Osteocyte (in vitro differentiated cells): ENCODE measurements around the gene OR8D4. TPM values are rescaled to one million over a fixed set of nuclear protein-coding genes. Genes with fewer than 3 reads are reported as not detected.

Experiments
- DNase-seq: peaks from one replicate; pipeline ENCODE4 v3.0.0; 2021; ENCODE audit warnings: mixed read lengths; ENCODE audit not compliant: unreplicated experiment; ENCODE audit errors: extremely low spot score
- H3K27ac Mint-ChIP-seq: one replicate; pipeline ENCODE4 v1.8.0; 2021; ENCODE audit warnings: mild to moderate bottlenecking, mixed read lengths; ENCODE audit not compliant: unreplicated experiment
- H3K27me3 Mint-ChIP-seq: one replicate; pipeline ENCODE4 v1.8.0; 2021; ENCODE audit warnings: mixed read lengths; ENCODE audit not compliant: unreplicated experiment
- H3K36me3 Mint-ChIP-seq: one replicate; pipeline ENCODE4 v1.8.0; 2021; ENCODE audit warnings: mixed read lengths; ENCODE audit not compliant: unreplicated experiment
- H3K4me1 Mint-ChIP-seq: one replicate; pipeline ENCODE4 v1.8.0; 2021; ENCODE audit warnings: mixed read lengths; ENCODE audit not compliant: unreplicated experiment
- H3K4me3 Mint-ChIP-seq: one replicate; pipeline ENCODE4 v1.8.0; 2021; ENCODE audit warnings: mild to moderate bottlenecking, moderate library complexity, mixed read lengths; ENCODE audit not compliant: unreplicated experiment
- H3K9me3 Mint-ChIP-seq: one replicate; pipeline ENCODE4 v1.8.0; 2021; ENCODE audit warnings: mixed read lengths; ENCODE audit not compliant: unreplicated experiment
- CTCF ChIP-seq: fragments of 200-600 bp; sonication (generic); IDR thresholded peaks from 2 replicates; pipeline ENCODE4 v1.5.0; 2021; ENCODE audit warnings: antibody characterized with exemption, mild to moderate bottlenecking, moderate library complexity
- total RNA-seq: library from RNA; stranded (reverse); gene quantifications from 2 replicates; pipeline ENCODE4 v1.2.1, GENCODE V29; 2021

OR8D4 gene
- total RNA-seq, 1 donor from 2014 or later: not detected

DNA sequence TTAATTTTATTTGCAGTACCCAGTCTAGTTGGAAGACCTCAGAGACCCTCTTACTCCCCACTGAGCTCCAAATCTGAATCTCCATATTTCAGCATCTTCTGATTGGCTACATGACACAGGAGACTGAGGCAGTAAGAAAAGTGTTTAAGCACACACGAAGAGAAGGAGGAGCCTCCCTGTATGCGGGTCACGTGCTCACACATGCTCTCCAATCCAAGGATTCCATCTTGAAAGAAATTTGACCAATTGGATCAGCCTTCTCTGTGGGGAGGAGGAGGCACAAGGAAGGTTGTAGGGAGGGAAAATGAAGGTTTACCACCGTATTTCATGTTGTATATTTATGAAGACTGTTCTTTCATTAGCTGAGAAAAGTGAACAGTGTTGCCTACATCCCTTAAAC lies 40.4 kb downstream of the OR8D4 start:
- H3K36me3 Mint-ChIP-seq: no peaks in the 10 kb centered on the region
- H3K9me3 Mint-ChIP-seq: peaks cover 6% of the 10 kb centered on the region
- no peaks in the 10 kb centered on the region for H3K4me1 Mint-ChIP-seq
- TF ChIP-seq CTCF: no peak
- H3K27me3 Mint-ChIP-seq: peaks cover 8% of the 10 kb centered on the region
- no peak overlapping the region for H3K4me3 Mint-ChIP-seq
- DNase-seq: no peak
- no peak overlapping the region for H3K27ac Mint-ChIP-seq

GRCh38 chr11:123943738-123944137 lies 41.8 kb downstream of the OR8D4 start, which contains the start of gene OR6T1:
OR6T1 (minus strand) TSS chr11:123943838; CDS start chr11:123943838, 0 bp downstream.
- no peak within 1 kb of the TSS for H3K27ac Mint-ChIP-seq
- peaks cover 8% of the 10 kb centered on the region for H3K27me3 Mint-ChIP-seq
- no peaks in the 10 kb centered on the region for H3K4me1 Mint-ChIP-seq
- H3K9me3 Mint-ChIP-seq: peaks cover 6% of the 10 kb centered on the region
- H3K4me3 Mint-ChIP-seq: no peak within 1 kb of the TSS
- no peaks in the 10 kb centered on the region for H3K36me3 Mint-ChIP-seq
- TF ChIP-seq CTCF: no peak
- no peak for DNase-seq

DNA sequence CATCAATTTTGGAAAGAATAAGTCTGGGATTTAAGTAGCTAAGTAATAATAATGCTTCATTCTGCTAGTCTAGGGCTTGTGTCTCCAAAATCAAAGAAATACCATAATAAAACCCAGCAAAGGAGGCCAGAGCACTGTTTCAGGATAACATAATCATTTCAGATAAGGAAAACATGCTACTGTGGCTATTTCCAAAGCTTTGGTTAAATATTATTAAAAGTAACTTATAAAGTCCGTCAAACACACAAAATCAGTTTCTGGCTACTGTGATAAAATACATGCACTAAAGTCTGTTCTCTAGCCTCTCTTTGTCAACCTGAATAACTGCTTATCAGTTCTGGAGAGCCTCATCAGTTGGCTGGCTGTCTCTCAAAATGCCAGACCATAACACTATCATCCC lies 43.2 kb downstream of the OR8D4 start:
- no peak overlapping the region for H3K27ac Mint-ChIP-seq
- peaks cover 10% of the 10 kb centered on the region for H3K27me3 Mint-ChIP-seq
- peaks cover 6% of the 10 kb centered on the region for H3K9me3 Mint-ChIP-seq
- H3K36me3 Mint-ChIP-seq: no peaks in the 10 kb centered on the region
- DNase-seq: no peak
- TF ChIP-seq CTCF: no peak
- no peaks in the 10 kb centered on the region for H3K4me1 Mint-ChIP-seq
- H3K4me3 Mint-ChIP-seq: no peak overlapping the region

DNA sequence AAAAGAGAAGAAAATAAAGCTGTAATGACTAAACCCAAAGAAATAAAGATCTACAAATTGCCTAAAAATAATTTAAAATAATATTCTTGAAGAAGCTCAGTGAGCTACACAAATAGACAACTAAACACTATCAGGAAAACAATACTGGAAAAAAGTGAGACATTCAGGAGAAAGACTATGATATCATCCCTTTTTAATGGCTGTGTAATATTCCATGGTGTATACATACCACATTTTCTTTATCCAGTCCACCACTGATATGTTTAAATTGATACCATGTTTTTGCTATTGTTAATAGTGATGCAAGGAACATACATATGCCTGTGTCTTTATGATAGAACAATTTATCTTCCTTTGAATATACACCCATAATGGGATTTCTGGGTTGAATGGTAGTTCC lies 54.8 kb downstream of the OR8D4 start:
- Mint-ChIP-seq H3K27me3 (peaks cover 19% of the 10 kb centered on the region), H3K36me3 (no peaks in the 10 kb centered on the region), H3K9me3 (peaks cover 19% of the 10 kb centered on the region), H3K4me1 (no peaks in the 10 kb centered on the region), H3K27ac (no peak overlapping the region), H3K4me3 (no peak overlapping the region)
- no peak for TF ChIP-seq CTCF
- no peak for DNase-seq

Other genes starting within 250 kb of the OR8D4 start
- not detected in 2 replicates for gene SCN3B, start 247.5 kb upstream of the OR8D4 start, total RNA-seq
- 9.5 and 11.2 TPM in 2 replicates for gene ZNF202, start 160.5 kb upstream of the OR8D4 start, total RNA-seq
- gene OR6X1, start 147.6 kb upstream of the OR8D4 start, total RNA-seq: not detected in 2 replicates
- not detected in 2 replicates for gene OR6M1, start 95.8 kb upstream of the OR8D4 start, total RNA-seq
- not detected in 2 replicates for gene TMEM225, start 16.5 kb upstream of the OR8D4 start, total RNA-seq
- not detected in 2 replicates for gene OR4D5, start 37.5 kb downstream of the OR8D4 start, total RNA-seq
- not detected in 2 replicates for gene OR6T1, start 41.7 kb downstream of the OR8D4 start, total RNA-seq
- not detected in 2 replicates for gene OR10S1, start 75.6 kb downstream of the OR8D4 start, total RNA-seq
- gene OR10G6, start 93.0 kb downstream of the OR8D4 start, total RNA-seq: not detected in 2 replicates
- not detected in 2 replicates for gene OR10G4, start 110.8 kb downstream of the OR8D4 start, total RNA-seq
- not detected in 2 replicates for gene OR10G9, start 120.8 kb downstream of the OR8D4 start, total RNA-seq
- not detected in 2 replicates for gene OR10G8, start 124.6 kb downstream of the OR8D4 start, total RNA-seq
- gene OR10G7, start 139.2 kb downstream of the OR8D4 start, total RNA-seq: not detected in 2 replicates
- gene VWA5A, start 213.3 kb downstream of the OR8D4 start, total RNA-seq: 10.0 and 10.5 TPM in 2 replicates